AG09319 (cell line): ENCODE results near the gene SEPTIN2.
"Not testable (repeated sequence)": the region's sequence is repeated elsewhere in the genome, so short reads cannot be mapped to it uniquely, and the experiment has no call there.

Experiments
- DNase-seq: peaks from one replicate; pipeline ENCODE4 v3.0.0-alpha.2; 2010; ENCODE audit warnings: low read depth; ENCODE audit errors: extremely low read depth
- TF ChIP-seq, protein P1 (sequence below): IDR thresholded peaks from 2 replicates; pipeline ENCODE4 v1.5.1; 2011; ENCODE audit warnings: low read depth, mild to moderate bottlenecking, inconsistent platforms, low read length, moderate library complexity

Gene SEPTIN2

DNA sequence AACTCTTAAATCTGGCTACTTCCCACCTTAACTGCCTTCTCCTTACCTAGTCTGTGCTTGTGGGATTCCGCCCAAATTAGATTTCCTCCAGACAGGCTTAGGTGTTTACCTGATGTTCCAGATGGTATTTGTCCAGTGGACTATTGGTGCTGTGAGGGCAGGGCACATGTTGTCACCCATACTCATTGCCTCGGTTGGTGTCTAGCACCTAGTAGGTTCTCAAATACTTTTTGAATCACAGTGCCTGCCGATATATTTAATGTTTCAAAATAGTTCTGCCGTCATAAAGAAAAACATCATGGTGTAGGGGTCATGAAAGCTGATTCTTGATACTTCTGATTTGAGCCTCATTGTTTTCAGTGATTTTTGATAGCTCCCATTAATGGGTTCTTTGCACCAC, 1.1 kb downstream of the SEPTIN2 start:
- no peak for DNase-seq
- TF ChIP-seq, protein P1, sequence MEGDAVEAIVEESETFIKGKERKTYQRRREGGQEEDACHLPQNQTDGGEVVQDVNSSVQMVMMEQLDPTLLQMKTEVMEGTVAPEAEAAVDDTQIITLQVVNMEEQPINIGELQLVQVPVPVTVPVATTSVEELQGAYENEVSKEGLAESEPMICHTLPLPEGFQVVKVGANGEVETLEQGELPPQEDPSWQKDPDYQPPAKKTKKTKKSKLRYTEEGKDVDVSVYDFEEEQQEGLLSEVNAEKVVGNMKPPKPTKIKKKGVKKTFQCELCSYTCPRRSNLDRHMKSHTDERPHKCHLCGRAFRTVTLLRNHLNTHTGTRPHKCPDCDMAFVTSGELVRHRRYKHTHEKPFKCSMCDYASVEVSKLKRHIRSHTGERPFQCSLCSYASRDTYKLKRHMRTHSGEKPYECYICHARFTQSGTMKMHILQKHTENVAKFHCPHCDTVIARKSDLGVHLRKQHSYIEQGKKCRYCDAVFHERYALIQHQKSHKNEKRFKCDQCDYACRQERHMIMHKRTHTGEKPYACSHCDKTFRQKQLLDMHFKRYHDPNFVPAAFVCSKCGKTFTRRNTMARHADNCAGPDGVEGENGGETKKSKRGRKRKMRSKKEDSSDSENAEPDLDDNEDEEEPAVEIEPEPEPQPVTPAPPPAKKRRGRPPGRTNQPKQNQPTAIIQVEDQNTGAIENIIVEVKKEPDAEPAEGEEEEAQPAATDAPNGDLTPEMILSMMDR: no peak

DNA sequence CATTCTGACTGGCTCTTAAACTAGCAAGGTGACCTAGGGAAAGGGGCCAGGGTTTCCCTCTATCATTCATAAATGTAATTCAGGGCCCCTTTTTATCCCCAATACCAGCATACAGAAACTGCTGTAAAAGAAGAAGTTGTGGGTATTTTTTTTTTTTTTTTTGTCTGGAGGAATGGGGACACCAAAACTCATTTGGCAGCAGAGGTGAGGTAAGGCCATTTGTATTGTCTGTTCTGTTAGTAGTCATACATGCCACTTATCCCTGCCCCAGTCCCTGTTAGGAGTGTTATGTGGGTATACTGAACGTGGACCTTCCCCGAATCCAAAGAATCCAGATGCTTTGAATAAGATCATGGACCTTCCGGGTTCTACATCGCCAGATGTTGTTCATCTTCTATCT, 1.7 kb downstream of the SEPTIN2 start:
- TF ChIP-seq, protein P1: no peak
- DNase-seq: no peak

DNA sequence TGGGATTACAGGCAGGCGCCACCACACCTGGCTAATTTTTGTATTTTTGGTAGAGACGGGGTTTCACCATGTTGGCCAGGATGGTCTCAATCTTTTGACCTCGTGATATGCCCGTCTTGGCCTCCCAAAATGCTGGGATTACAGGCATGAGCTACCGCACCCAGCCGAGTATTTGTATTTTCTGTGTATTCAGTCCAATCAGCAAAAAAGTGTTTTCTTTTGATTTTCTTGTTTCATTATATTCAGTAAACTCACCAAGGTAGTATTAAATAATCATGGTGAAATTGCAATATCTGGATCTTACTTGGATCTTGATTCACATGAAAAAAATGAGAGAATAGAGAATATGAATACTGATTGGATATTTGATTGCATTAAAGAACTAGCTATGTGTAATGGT, 3.1 kb downstream of the SEPTIN2 start:
- DNase-seq: not testable (repeated sequence)

DNA sequence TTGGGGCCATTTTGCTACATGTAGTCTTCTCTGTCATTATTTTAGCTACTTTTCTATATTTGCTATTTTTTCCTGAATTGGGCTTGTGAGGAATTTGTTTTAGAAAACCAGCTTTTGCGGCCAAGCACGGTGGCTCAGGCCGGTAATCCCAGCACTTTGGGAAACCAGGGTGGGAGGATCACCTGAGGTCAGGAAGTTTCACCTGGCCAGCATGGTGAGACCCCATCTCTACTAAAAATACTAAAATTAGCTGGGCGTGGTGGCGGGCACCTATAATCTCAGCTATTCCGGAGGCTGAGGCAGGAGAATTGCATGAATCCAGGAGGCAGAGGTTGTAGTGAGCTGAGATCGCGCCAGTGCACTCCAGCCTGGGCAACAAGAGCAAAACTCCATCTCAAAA, 4.7 kb downstream of the SEPTIN2 start:
- TF ChIP-seq, protein P1: no peak

DNA sequence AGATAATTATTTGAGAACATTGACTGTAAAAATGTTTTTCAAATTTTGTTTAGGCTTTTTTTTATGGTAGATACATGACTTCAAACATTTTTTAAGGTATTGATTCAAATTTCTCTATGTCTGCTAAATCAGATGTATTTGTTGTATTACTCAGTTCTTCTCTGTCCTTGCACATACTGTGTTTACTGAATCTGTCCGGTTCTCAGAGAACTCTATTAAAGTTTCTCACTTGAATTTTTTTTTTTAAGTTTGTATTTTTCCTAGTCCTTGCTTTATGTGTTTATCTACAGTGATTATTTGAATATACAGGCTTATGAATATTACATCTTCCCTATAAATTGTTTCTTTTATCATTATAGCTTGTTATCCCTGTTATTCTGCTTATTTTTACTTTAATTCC, 5.3 kb downstream of the SEPTIN2 start:
- no peak for DNase-seq

More for the DNA sequence above, 4.7 kb downstream of the SEPTIN2 start:
- DNase-seq: no peak

DNA sequence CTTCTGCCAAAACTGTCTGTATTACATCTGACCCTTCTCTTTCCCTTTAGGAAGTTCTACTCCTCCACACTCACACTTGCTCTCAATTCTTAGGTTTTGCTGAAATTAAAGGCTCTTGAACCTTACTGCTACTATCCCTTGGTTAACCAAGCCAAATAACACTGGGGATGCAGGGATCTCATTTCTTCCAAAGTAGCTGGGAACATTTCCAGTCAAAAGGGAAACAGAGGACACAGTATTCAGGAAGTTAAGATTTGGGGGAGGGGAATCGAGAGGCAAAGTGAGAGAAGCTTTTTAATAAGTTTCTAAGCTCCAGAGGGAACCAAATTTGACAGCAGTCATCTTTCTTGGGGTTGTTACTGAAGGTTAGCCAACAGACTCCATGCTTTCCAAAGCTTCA, 6.2 kb downstream of the SEPTIN2 start:
- TF ChIP-seq, protein P1: no peak
- DNase-seq: no peak

More for the DNA sequence above, 5.3 kb downstream of the SEPTIN2 start:
- TF ChIP-seq, protein P1: no peak

DNA sequence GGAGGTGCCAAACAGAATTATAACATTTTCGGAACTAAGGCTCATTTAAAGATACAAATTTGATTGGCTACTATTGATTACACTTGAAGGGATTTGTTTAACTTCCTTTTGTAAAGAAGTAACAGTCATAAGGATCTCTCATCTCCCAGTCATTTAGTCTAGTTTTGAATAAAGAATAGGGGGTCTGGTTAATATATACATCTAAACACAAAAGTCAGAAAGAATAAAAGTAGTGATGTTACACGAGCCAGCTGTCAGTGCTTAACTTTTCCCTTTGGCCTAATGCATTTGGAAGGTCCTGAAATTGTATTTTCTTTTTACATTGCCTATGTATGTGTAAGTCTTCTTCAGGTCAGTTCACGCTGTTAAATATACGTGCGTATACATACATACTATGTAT, 8.1 kb downstream of the SEPTIN2 start:
- TF ChIP-seq, protein P1: no peak
- no peak for DNase-seq

DNA sequence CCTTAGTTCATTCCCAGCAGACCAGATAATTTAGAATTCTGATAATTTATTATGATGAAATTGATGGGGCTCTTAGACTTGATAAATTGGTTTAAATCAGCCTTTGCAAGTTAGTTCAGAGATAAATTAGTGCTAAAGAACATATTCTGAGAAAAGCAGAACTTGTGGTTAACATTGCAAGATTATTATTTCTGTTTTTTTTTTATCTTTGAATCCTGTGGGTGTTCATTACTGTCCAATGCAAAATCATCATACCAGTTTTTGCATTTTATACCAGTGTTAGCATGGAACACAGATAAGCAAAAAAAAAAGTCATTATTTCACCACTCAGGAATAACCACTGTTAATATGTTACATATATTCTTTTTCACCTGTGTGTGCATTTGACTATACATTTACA, 9.1 kb downstream of the SEPTIN2 start:
- TF ChIP-seq, protein P1: no peak
- DNase-seq: no peak
